ENCODE data around the gene RETREG3. TPM values are rescaled to one million over a fixed set of nuclear protein-coding genes. Genes with fewer than 3 reads are reported as not detected.

The RETREG3 gene
- total RNA-seq, 4 donors from 2014 or later, result 87.9 to 97.0 (median 91.1) TPM

DNA sequence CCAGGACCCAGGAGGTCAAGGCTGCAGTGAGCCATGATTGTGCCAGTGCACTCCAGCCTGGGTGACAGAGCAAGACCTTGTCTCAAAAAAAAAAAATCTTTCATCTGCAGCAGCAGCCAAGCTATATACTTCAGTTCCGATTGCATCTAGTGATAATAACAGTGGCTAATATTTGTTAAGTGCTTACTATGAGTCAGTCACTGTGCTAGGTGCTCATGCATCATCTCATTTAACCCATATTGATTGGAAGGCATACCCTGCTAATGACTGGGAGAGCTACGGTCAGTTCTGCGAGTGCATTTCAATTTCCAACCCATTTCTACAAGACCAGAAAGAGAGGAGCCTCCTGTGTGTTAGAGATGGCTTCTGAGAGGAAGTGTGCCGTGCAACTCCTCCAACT, 42.2 kb upstream of the RETREG3 start:
- WGBS, result 77% methylated on average over 4 of the region's 4 CpGs
- Histone ChIP-seq H3K9me3 (no peaks in the 10 kb centered on the region), H3K27ac (no peak overlapping the region), H3K4me3 (no peak overlapping the region), H3K4me1 (peaks cover 18% of the 10 kb centered on the region), H3K36me3 (no peaks in the 10 kb centered on the region), H3K27me3 (no peaks in the 10 kb centered on the region)
- no peak for TF ChIP-seq POLR2AphosphoS5 (IDR thresholded peaks at IDR 0.05)
- TF ChIP-seq POLR2A (IDR thresholded peaks at IDR 0.05), result no peak
- TF ChIP-seq EP300 (IDR thresholded peaks at IDR 0.05), result no peak
- TF ChIP-seq CTCF (IDR thresholded peaks at IDR 0.05), result no peak
- DNase-seq (ENCODE audit: low spot score in 2 of 2), result no peak

GRCh38 chr17:42647778-42648177, 38.6 kb upstream of the RETREG3 start:
- Histone ChIP-seq H3K36me3 (no peaks in the 10 kb centered on the region), H3K9me3 (no peaks in the 10 kb centered on the region), H3K27me3 (no peaks in the 10 kb centered on the region), H3K27ac (no peak overlapping the region), H3K4me1 (no peaks in the 10 kb centered on the region), H3K4me3 (no peak overlapping the region)
- TF ChIP-seq CTCF (IDR thresholded peaks at IDR 0.05) (no peak), EP300 (IDR thresholded peaks at IDR 0.05) (no peak), POLR2AphosphoS5 (IDR thresholded peaks at IDR 0.05) (no peak)
- no peak for DNase-seq (ENCODE audit: low spot score in 2 of 2)
- WGBS, result 85% methylated on average over 5 of the region's 5 CpGs

GRCh38 chr17:42642336-42642735, 33.2 kb upstream of the RETREG3 start:
- TF ChIP-seq CTCF (IDR thresholded peaks at IDR 0.05) (no peak), POLR2AphosphoS5 (IDR thresholded peaks at IDR 0.05) (no peak), POLR2A (IDR thresholded peaks at IDR 0.05) (no peak), EP300 (IDR thresholded peaks at IDR 0.05) (no peak)
- WGBS, result 36% methylated on average over 2 of the region's 2 CpGs
- no peak for DNase-seq (ENCODE audit: low spot score in 2 of 2)
- H3K9me3 ChIP-seq, result no peaks in the 10 kb centered on the region
- no peaks in the 10 kb centered on the region for H3K27me3 ChIP-seq
- no peaks in the 10 kb centered on the region for H3K36me3 ChIP-seq
- no peak overlapping the region for H3K27ac ChIP-seq
- H3K4me1 ChIP-seq, result no peaks in the 10 kb centered on the region
- H3K4me3 ChIP-seq, result no peak overlapping the region

DNA sequence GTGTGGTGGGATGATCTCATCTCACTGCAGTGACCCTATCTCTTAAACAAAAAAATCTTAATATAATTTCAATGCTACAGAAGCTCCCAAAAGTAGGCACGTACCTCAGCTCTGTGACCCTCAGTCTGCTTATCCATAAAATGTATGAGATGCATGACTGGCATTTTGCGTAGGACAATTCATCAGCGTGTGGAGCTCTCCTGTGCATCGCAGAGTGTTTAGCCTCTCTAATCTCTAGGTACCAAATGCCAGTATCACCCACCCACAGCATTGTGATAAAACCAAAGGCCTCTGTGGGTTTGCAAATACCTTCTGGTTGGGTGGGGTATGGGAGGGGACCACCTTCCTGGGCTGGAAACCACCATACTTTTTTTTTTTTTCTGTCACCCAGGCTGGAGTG, 30.9 kb upstream of the RETREG3 start:
- Histone ChIP-seq H3K27ac (no peak overlapping the region), H3K9me3 (no peaks in the 10 kb centered on the region), H3K4me3 (no peak overlapping the region), H3K4me1 (no peaks in the 10 kb centered on the region), H3K27me3 (no peaks in the 10 kb centered on the region), H3K36me3 (no peaks in the 10 kb centered on the region)
- TF ChIP-seq CTCF (IDR thresholded peaks at IDR 0.05) (no peak), POLR2AphosphoS5 (IDR thresholded peaks at IDR 0.05) (no peak), EP300 (IDR thresholded peaks at IDR 0.05) (no peak), POLR2A (IDR thresholded peaks at IDR 0.05) (no peak)
- DNase-seq (ENCODE audit: low spot score in 2 of 2), result no peak
- 98% methylated on average over 4 of the region's 4 CpGs for WGBS

DNA sequence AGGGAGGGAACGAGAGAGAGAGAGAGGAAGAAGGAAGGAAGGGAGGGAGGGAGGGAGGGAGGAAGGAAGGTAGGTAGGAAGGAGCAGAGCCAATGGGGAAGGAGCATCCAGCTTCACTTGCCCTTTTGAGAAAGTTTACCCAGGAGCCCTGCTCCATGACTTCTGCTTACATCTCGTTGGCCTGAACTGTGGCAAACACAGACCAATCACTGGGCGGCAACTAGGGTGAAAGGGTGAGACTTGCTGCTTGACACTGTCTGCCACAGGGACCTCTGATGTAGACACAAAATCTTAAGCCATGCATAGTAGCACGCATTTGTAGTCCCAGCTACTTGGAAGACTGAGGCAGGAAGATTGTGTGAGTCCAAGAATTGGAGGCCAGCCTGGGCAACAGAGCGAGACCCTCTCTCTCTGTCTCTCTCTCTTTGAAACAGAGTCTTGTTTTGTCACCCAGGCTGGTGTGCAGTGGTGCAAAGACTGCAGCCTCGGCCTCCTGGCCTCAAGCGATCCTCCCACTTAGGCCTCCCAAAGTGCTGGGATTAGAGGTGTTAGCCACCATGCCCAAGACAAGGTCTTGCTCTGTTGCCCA, 30.4 kb upstream of the RETREG3 start:
- no peak overlapping the region for H3K4me3 ChIP-seq
- TF ChIP-seq EP300 (IDR thresholded peaks at IDR 0.05) (no peak), CTCF (IDR thresholded peaks at IDR 0.05) (no peak), POLR2AphosphoS5 (IDR thresholded peaks at IDR 0.05) (no peak), POLR2A (IDR thresholded peaks at IDR 0.05) (no peak)
- H3K27me3 ChIP-seq, result no peaks in the 10 kb centered on the region
- H3K27ac ChIP-seq, result no peak overlapping the region
- H3K9me3 ChIP-seq, result no peaks in the 10 kb centered on the region
- DNase-seq (ENCODE audit: low spot score in 2 of 2), result no peak
- WGBS, result 65% methylated on average over 4 of the region's 7 CpGs
- H3K36me3 ChIP-seq, result no peaks in the 10 kb centered on the region
- H3K4me1 ChIP-seq, result no peaks in the 10 kb centered on the region

Data from suprapubic skin (tissue), 4 donors.